GM23248 (cell line): ENCODE data around the gene RAB11A.

Source experiments
- EZH2 ChIP-seq: fragments of 200-600 bp; sonication (generic); IDR thresholded peaks from 2 replicates; pipeline ENCODE4 v1.6.1; 2018; ENCODE audit warnings: antibody characterized with exemption, mild to moderate bottlenecking; ENCODE audit not compliant: insufficient read depth, poor library complexity, severe bottlenecking
- EZH2phosphoT487 ChIP-seq: fragments of 200-600 bp; sonication (generic); IDR thresholded peaks from 2 replicates; pipeline ENCODE4 v1.6.1; 2018; ENCODE audit warnings: antibody characterized with exemption, moderate library complexity, mild to moderate bottlenecking, low read depth; ENCODE audit not compliant: insufficient read depth

DNA sequence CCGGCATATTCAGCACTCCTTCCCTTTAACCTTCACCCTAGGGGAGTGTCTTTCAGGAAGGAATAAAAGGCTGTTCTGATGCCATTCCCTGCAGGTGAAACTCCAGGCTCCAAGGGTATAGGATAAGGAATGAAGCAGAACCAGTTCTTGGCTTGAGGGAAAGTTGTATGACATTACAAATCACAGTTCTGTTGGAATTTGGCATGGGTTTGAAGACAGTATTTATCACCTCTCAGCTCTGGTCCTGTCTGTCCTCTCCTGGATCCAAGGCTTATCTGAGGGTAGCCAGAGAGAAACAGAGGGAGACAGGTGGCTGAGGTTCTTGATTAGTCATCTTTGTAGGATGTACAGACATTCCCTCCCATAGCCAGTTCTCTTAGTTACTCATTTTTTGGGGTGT is 37.1 kb downstream of the RAB11A start:
- TF ChIP-seq EZH2 (no peak), EZH2phosphoT487 (no peak)
